HL-60 (cell line): ENCODE data around the gene C6orf163.

Experiments used
- DNase-seq, 2 experiments: peaks; one replicate each; pipeline ENCODE4 v3.0.0-alpha.2; 2010 to 2020; ENCODE audit warnings: low read depth in 1 of 2, low spot score in 1 of 2
- H3K27ac ChIP-seq: fragments of 250-450 bp; sonication (Bioruptor Pico); replicated peaks from 2 replicates; pipeline ENCODE4 v1.5.1; 2020; ENCODE audit warnings: mild to moderate bottlenecking, moderate library complexity
- H3K27me3 ChIP-seq: fragments of 250-450 bp; sonication (Bioruptor Pico); 2 replicates; pipeline ENCODE4 v1.5.1; 2021; ENCODE audit warnings: mild to moderate bottlenecking, moderate library complexity; ENCODE audit not compliant: insufficient read depth, poor library complexity, severe bottlenecking
- H3K4me3 ChIP-seq: replicated peaks from 2 replicates; pipeline ENCODE4 v1.5.1; 2011; ENCODE audit warnings: mild to moderate bottlenecking, control low read depth, low read length; ENCODE audit not compliant: insufficient read depth
- CTCF ChIP-seq: IDR thresholded peaks from one replicate; pipeline ENCODE4 v1.5.1; 2011; ENCODE audit warnings: low read length, control low read depth, inconsistent platforms; ENCODE audit not compliant: insufficient read depth
- GABPA ChIP-seq: IDR thresholded peaks from 2 replicates; pipeline ENCODE4 v1.6.1; 2012; ENCODE audit warnings: low read depth
- POLR2AphosphoS5 ChIP-seq: IDR thresholded peaks from 2 replicates; pipeline ENCODE4 v1.6.1; 2012; ENCODE audit warnings: low read depth
- REST ChIP-seq: IDR thresholded peaks from 2 replicates; pipeline ENCODE4 v1.6.1; 2012; ENCODE audit warnings: low read depth; ENCODE audit not compliant: insufficient replicate concordance
- SPI1 ChIP-seq: IDR thresholded peaks from 2 replicates; pipeline ENCODE4 v1.6.1; 2012; ENCODE audit warnings: low read depth, mild to moderate bottlenecking, borderline replicate concordance

The C6orf163 gene

GRCh38 chr6:87375315-87375714 lies 30.7 kb downstream of the C6orf163 start:
- DNase-seq = no peak
- Histone ChIP-seq H3K4me3 (no peak overlapping the region), H3K27me3 (no peaks in the 10 kb centered on the region), H3K27ac (no peak overlapping the region)
- TF ChIP-seq GABPA (no peak), REST (no peak), CTCF (no peak), SPI1 (no peak), POLR2AphosphoS5 (no peak)

GRCh38 chr6:87376643-87377042 lies 32.0 kb downstream of the C6orf163 start:
- no peaks in the 10 kb centered on the region for H3K27me3 ChIP-seq
- no peak for DNase-seq
- no peak overlapping the region for H3K27ac ChIP-seq
- H3K4me3 ChIP-seq = no peak overlapping the region
- TF ChIP-seq POLR2AphosphoS5 = no peak
- no peak for TF ChIP-seq CTCF

GRCh38 chr6:87378947-87379346 lies 34.3 kb downstream of the C6orf163 start:
- TF ChIP-seq CTCF (no peak), SPI1 (no peak), REST (no peak), GABPA (no peak), POLR2AphosphoS5 (no peak)
- Histone ChIP-seq H3K4me3 (no peak overlapping the region), H3K27ac (no peak overlapping the region), H3K27me3 (no peaks in the 10 kb centered on the region)
- peak in 1 of 2 experiments; percentile 16 for DNase-seq

GRCh38 chr6:87382861-87383260 lies 38.2 kb downstream of the C6orf163 start:
- TF ChIP-seq CTCF = no peak
- no peak for TF ChIP-seq SPI1
- H3K27ac ChIP-seq = no peak overlapping the region
- DNase-seq = no peak

More at GRCh38 chr6:87382861-87383260, 38.2 kb downstream of the C6orf163 start:
- H3K27me3 ChIP-seq = no peaks in the 10 kb centered on the region
- H3K4me3 ChIP-seq = no peak overlapping the region
